Pulmonary artery endothelial cell (primary cell): Measurements from ENCODE around the gene RNF135. TPM values are rescaled to one million over a fixed set of nuclear protein-coding genes. Genes with fewer than 3 reads are reported as not detected.
"Not testable (repeated sequence)": the region's sequence is repeated elsewhere in the genome, so short reads cannot be mapped to it uniquely, and the experiment has no call there.

ENCODE experiments used
- DNase-seq: peaks from one replicate; pipeline ENCODE4 v3.0.0-alpha.2; 2011; ENCODE audit warnings: low read depth, low spot score
- total RNA-seq: library from RNA; depleted of rRNA; stranded (reverse); fragments of >200 nt; gene quantifications from 2 replicates; pipeline ENCODE4 v1.2.3, GENCODE V29; 2014

RNF135 gene
- total RNA-seq, 1 donor from 2014 or later: 8.7 TPM

DNA sequence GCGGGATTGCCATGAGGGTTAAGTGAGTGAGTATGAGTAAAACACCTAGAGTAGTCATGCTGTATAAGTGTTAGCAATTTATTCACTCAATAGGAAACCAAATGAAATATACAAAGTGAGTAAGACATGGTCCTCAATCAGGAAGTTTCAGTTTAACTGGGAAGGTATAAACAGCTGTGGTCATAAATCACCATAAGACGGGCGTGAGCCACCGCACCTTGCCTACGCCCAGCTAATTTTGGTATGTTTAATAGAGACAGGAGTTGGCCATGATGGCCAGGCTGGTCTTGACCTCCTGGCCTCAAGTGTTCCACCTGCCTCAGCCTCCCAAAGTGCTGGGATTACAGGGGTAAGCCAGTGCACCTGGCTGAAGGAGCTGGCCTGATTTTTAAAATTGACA lies 27.0 kb downstream of the RNF135 start:
- DNase-seq: no peak

DNA sequence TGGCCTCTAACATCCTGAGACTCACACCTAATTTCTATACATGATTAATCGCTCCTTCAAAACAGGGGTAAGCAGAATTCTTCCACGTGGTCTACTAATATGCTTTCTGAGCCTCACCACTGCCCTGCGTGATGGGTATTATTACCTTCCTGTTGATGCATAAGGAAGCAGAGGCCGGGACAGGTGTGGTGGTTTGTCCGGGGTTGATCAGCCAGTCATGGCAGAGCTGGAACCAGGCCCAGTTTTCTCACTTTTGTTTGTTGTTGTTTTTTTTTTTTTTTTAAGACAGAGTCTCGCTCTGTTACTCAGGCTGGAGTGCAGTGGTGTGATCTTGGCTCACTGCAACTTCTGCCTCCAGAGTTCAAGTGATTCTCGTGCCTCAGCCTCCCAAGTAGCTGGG lies 31.2 kb downstream of the RNF135 start:
- DNase-seq: no peak

DNA sequence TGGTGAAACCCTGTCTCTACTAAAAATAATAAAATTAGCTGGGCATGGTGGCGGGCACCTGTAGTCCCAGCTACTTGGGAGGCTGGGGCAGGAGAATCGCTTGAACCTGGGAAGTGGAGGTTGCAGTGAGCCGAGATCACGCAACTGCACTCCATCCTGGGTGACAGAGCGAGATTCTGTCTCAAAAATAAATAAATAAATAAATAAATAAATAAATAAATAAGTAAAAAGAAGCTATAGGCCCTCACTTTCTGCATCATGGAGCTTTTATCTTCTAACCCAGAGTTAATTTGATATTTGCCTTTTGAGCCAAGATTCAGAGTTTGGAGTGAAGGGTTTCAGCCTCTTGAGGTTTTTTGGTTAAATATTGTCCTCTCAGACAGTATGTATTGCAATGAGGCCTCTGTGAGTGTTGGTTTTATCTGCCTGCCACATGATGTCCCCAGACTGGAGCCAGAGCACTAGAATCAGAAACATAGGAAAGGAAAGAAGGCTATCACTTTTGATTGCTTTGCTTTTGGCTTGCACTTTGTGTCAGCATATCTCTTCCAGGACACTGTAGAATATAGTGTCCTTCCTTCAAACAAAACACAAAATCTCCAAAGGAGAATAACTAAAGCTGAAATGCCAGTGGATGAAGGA lies 32.5 kb downstream of the RNF135 start:
- no peak for DNase-seq

DNA sequence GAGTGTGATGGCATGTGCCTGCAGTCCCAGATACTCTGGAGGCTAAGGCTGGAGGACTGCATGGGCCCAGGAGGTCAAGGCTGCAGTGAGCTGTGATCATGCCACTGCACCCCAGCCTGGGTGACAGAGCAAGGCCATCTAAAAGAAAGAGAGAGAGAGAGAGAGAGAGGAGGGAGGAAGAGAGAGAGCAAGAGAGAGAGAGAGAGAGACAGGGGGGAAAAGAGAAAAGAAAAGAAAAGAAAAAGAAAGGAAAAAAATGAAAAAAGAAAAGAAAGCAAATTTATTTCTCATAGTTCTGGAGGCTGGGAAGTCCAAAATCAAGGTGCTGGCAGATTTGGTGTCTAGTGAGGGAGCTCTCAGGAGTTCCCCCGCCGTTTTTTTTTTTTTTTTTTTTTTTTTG lies 33.3 kb downstream of the RNF135 start:
- DNase-seq: no peak

DNA sequence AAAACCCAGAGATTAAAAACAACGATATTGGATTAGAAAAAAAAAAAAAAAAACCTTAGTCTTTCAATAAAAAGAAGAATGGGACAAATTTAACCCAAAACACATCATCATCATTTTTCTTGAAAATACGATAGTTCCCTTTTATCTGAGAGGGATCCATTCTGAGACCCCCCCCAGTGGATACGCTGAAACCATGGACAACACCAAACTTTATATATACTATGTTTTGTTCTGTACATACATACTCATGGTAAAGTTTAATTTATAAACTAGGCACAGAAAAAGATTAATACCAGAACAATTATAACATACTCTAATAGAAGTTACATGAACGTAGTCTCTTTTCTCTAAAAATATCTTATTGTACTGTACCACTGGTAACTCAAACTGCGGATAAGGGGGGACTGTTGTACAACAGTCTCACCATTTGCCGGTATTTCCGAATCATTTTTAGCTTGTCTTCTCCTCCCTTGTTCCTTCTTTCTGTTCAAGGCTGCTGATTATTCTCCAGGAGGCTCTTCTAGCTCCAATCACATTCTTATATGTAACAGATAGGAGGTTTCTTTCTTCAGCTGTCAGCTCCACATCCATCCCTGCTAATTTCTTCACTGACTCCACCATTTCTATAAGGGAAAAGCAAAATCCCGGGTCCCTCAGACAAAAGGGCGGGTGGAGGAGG lies 37.0 kb downstream of the RNF135 start:
- no peak for DNase-seq

DNA sequence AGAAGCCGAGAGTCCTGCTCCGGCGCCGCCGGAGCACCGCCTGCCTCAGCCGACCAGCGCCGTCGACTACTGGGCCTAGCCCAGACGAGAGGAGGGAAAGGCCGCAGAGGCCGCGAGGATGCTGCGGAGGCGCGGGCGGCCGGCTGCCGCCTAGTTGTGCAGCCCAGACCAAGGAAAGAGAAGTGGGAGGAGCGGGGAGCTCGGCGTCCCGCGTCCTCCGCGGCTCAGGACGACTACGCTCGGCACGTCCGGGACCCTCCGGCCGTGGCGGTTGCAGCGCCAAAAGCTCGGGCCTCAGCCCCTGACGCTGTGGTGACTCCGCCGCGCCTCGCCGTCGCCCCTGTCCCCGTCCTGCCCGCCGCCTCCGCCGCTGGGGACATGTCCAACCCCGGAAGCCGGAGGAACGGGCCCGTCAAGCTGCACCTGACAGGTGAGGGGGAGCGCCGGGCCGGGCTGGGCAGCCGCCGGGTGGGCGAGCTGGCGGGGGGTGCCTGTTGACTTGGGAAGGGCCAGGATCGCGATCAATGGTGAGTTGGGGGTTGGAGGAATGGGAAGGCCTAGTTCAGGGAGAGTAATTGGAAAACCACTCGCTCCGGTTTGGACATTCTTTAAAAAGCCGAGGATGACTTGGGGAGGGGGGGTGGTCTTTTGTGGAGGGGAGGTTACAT lies 37.7 kb downstream of the RNF135 start:
- peak; percentile 17 for DNase-seq

DNA sequence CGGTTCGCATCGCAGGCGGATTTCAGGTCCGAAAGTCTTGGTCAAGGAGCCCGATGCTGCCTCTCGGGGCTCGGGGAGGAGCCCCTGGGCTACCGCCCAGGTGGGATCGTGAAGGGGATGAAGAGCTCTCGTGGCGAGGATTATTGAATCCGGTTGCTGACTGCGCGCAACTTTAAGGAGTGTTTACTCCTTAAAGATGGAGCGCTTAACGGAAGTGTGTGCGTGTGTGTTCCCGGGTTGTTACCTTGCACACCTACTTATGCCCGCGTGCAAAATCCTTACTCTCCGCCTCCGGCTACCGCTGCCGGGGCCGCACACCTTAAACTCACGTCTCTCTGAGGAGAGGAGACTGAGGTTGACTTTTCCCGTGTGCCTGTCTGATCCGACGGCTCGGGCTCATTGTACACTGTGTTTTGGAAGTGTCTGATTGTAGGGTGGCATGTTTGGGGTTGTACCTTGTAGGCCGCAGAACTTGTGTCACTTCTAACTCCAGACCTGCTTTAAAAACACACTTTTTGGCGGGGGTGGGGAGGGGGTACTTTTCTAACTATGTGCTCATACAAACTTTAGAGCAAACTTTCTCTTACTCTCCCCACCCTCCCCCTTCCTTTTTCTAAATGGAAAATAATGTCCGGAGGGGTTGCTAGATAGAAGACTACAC lies 38.3 kb downstream of the RNF135 start:
- not testable (repeated sequence) for DNase-seq

DNA sequence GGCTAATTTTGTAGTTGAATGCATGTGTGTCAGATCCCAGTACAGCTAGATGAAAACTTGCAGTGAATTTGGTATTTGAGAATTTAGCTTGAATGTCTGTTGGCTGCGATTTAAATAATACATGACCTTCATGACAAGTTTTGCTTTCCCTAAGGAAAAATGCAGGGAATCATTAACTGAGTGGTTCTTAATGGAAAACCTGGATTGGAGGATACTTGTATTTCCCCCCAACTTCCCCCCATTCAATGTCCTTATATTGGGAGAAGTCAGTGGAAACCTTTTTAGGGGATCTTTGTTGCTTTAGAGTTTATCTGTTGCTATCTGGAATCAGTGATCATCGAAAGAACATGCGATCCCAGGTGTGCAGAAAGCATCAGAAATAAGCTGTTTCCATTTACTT lies 39.2 kb downstream of the RNF135 start:
- DNase-seq: not testable (repeated sequence)

DNA sequence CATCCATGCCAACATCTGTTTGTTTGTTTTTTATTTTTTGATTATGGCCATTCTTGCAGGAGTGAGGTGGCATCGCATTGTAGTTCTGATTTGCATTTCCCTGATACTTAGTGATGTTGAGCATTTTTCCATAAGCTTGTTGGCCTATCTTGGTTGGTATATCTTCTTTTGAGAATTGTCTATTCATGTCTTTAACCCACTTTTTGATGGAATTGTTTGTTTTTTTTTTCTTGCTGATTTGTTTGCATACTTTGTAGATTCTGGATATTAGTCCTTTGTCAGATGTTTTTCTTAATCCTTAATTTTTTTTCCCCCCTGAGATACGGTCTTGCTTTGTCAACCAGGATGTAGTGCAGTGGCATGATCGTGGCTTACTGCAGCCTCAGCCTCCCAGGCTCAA lies 43.0 kb downstream of the RNF135 start:
- DNase-seq: no peak

DNA sequence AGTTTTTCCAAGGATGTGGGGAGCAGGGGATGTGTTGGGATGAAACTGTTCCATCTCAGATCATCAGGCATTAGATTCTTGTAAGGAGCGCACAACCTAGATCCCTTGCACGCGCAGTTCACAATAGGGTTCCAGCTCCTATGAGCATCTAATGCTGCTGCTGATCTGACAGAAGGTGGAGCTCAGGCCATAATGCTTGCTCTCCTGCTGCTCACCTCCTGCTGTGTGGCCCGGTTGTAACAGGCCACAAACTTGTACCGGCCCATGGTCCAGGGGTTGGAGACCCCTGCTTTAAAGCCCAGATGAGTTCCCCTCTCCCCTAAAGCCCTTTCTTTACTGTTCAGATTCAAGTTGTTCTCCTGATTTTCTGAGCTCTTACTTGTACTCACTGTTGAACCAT lies 44.8 kb downstream of the RNF135 start:
- no peak for DNase-seq

DNA sequence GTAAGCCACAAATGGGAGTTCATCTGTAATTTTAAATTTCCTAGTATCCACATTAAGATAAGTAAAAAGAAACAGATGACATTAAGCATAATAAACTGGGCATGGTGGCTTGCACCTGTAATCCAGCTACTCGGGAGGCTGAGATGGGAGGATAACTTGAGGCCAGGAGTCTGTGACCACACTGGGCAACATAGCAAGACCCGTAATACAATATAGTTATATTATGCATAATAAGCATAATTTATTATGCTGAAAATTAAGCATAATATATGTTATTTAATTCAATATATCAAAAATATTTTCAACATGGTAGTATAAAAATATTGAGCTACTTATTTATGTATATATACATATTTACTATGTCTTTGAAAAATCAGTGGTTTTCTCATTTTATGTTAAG lies 48.2 kb downstream of the RNF135 start:
- no peak for DNase-seq

DNA sequence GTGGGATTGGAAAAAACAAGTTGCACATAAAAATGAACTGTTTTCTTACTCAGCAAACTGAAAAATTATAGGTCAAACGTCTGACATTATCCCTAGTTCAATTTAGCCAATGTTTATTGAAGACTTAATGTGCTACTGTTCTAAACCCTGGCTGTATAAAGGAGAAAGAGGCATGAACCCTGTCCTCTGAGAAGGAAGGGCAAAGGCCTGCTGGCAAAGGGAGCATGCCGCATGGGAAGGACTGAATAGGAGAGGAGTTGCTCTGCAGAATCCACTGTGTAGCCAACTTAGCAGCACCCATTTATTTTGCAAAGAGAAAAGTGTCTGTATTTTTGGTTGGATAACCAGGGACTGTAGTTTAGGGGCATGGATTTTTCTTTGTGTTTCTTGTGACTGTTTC lies 52.3 kb downstream of the RNF135 start:
- DNase-seq: not testable (repeated sequence)

DNA sequence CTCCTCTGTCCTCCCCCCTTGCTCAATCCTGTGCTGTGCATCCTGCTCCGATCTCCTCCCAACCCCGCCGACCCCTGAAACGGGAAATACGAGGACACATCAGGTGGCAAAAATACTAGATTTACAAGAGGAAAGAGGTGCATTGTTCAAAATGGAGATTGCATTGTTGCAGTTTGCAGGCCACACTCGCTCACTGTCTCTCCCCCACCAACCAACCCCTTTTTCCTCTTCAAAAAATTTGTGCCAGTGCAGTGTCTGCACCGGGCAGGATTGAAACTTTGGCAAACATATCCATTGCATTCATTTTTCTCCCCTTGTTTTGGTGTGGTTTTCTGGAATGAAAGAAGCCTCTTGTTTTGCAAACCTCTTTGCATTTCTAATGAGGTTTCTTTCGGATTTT lies 61.0 kb downstream of the RNF135 start:
- DNase-seq: no peak

DNA sequence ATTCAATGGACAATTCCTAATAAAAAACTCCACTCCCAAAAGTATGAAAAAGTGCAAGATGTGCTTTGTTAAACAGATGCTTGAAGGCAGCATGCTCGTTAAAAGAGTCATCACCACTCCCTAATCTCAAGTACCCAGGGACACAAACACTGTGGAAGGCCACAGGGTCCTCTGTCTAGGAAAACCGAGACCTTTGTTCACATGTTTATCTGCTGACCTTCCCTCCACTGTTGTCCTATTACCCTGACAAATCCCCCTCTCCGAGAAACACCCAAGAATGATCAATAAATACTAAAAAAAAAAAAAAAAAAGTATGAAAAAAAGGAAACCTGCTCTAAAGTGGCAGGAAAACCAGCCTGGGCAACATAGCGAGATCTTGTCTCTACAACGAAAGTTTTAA lies 64.8 kb downstream of the RNF135 start:
- DNase-seq: not testable (repeated sequence)

DNA sequence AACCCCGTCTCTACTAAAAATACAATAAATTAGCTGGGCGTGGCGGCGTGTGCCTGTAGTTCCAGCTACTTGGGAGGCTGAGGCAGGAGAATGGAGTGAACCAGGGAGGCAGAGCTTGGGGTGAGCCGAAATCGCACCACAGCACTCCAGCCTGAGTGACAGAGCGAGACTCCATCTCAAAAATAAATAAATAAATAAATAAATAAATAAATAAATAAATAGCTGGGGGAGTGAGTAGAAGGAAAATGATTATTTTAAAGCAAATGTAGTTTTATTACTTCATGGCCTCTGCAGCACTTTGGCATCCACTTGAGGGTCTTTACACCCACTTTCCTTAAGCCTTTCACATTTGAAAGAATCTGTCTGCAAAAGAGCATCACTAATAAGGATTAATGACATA lies 70.0 kb downstream of the RNF135 start:
- not testable (repeated sequence) for DNase-seq

DNA sequence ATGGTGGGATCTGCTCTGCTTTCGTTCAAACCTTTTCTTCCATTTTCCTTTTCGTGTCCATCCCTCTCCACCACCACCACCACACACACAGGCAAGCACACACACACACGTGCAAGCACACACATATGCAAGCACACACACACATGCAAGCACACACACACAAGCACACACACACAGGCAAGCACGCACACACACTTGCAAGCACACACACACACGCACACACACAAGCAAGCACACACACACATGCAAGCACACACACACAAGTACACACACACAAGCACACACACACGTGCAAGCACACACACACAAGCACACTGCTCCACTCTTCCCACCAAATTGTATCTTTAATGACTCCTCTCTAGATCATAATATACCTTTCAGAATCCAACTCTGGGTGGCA lies 71.5 kb downstream of the RNF135 start:
- not testable (repeated sequence) for DNase-seq

DNA sequence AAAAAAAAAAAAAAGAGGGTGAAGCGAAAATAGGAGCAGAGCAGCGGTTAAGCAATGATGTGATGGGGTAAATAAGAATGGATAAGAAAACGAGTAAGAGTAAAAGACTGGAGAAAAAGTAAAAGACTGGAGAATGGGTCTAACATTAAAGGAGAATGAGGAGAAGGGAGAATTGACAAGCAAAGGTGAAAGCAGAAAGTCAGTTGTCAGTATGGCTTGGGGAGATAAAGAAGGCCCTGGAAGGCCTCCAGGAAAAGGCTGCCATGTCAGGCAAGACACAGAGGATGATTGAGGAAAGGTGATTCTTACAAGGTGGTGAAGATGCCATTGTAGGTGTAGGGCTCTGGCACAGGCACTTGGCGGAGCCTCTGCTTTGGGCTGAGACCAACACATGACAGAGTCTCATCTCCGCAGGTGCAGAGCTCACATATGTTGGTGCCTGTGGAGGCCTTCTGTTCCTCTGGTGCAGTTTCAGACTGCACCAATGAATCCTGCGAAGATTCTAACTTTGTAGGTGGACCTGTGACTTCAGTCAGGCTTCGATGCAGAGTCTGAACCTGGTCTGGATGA lies 76.1 kb downstream of the RNF135 start:
- not testable (repeated sequence) for DNase-seq

DNA sequence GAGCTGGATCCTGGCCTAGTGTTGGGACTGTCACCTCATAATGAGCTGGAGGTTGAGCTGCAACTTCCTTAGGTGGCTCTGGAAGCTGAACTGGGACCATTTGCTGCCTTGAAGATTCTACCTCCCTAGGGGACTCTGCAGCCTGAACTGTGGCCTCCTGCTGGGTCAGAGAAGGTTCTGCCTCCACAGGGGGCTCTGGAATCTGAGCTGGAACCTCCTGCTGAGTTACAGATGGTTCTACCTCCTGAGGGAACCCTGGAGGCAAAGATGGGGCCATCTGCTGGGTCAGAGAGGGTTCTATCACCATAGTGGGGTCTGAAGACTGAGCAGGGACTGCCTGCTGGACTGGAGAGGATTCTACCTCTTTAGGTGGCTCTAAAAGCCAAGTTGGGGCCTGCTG lies 77.3 kb downstream of the RNF135 start:
- DNase-seq: no peak

DNA sequence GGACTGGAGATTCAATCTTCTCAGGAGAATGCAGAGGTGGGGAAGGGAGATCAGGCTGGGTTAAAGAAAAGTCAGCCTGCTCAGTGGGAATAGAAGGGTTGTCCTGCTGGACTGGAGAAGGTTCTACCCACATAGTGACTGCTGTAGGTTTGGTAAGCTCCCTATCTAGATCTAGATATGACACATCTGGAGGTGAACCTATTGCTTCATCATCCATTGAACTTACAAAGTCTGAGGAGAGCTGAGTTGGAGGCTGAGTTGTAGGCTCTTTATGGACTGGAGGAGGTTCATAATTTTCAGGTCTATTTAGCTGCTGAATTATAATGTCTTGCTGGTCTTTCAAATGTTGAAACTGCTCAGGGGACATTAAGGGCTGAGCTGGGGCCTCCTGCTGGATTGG lies 77.9 kb downstream of the RNF135 start:
- no peak for DNase-seq
